Sigmoid colon (tissue), 4 donors: ENCODE results near the gene GALNT17.

Experiments used
- CTCF ChIP-seq, 4 experiments: fragments of 450-650 bp in 3 of 4; fragments of 200-600 bp in 1 of 4; IDR thresholded peaks; one replicate each; pipeline ENCODE4 v1.5.1; 2016 to 2019; ENCODE audit warnings: antibody characterized with exemption in 4 of 4, mild to moderate bottlenecking in 3 of 4, moderate library complexity in 2 of 4
- EP300 ChIP-seq, 4 donors: sonication (generic); formaldehyde crosslinking; IDR thresholded peaks; one replicate each; pipeline ENCODE4 v1.6.1; 2017; ENCODE audit warnings: antibody characterized with exemption in 4 of 4
- POLR2A ChIP-seq, 2 donors: fragments of 450-650 bp; IDR thresholded peaks; one replicate each; pipeline ENCODE4 v1.6.1; 2016; ENCODE audit warnings: antibody characterized with exemption in 2 of 2, mild to moderate bottlenecking in 2 of 2, moderate library complexity in 2 of 2
- POLR2AphosphoS5 ChIP-seq, 4 donors: sonication (generic); formaldehyde crosslinking; IDR thresholded peaks; one replicate each; pipeline ENCODE4 v1.6.1; 2017; ENCODE audit warnings: antibody characterized with exemption in 4 of 4

GRCh38 chr7:71547426-71547825 is 415.5 kb downstream of the GALNT17 start:
- TF ChIP-seq CTCF (IDR thresholded peaks at IDR 0.05) (no peak), POLR2AphosphoS5 (IDR thresholded peaks at IDR 0.05) (no peak), POLR2A (IDR thresholded peaks at IDR 0.05) (no peak), EP300 (IDR thresholded peaks at IDR 0.05) (no peak)
